ENCODE measurements around the gene ST6GALNAC4.

DNA sequence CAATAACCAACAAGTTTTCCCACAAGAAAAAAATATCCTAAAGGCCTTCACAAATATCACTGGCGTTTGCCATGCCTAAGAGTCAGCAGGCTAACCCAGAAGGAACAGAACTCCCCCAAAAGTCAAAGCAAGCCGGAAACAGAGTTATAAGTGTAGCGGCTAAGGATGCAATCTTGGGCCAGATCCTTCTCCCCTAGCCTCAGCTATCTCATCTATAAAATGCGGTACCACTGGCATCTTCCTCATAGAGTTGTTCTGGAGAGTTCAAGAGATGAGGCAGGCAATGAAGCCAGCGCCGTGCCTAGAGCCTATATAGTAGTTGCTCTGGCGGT is 20.2 kb upstream of the ST6GALNAC4 start:
- TF ChIP-seq, protein P1, sequence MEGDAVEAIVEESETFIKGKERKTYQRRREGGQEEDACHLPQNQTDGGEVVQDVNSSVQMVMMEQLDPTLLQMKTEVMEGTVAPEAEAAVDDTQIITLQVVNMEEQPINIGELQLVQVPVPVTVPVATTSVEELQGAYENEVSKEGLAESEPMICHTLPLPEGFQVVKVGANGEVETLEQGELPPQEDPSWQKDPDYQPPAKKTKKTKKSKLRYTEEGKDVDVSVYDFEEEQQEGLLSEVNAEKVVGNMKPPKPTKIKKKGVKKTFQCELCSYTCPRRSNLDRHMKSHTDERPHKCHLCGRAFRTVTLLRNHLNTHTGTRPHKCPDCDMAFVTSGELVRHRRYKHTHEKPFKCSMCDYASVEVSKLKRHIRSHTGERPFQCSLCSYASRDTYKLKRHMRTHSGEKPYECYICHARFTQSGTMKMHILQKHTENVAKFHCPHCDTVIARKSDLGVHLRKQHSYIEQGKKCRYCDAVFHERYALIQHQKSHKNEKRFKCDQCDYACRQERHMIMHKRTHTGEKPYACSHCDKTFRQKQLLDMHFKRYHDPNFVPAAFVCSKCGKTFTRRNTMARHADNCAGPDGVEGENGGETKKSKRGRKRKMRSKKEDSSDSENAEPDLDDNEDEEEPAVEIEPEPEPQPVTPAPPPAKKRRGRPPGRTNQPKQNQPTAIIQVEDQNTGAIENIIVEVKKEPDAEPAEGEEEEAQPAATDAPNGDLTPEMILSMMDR (IDR thresholded peaks at IDR 0.05) = no peak
- TF ChIP-seq POLR2AphosphoS5 (IDR thresholded peaks at IDR 0.05) (no peak), POLR2A (IDR thresholded peaks at IDR 0.05) (no peak), EP300 (IDR thresholded peaks at IDR 0.05) (no peak)
